Activated CD4-positive, alpha-beta T cell treated with anti-CD3 and anti-CD28 coated beads for 4 hours (primary cell): ENCODE results near the gene WDR76.

Source experiments
- DNase-seq, 2 donors: peaks; one replicate each; pipeline ENCODE4 v3.0.0-alpha.2; 2020

Gene WDR76

GRCh38 chr15:43915631-43916325 lies 89.0 kb downstream of the WDR76 start:
- DNase-seq: no peak

- DNase-seq: no peak
Measured at GRCh38 chr15:43916326-43916660, 89.5 kb downstream of the WDR76 start.
